ENCODE measurements around the gene ANKRD44. TPM values are rescaled to one million over a fixed set of nuclear protein-coding genes. Genes with fewer than 3 reads are reported as not detected.
A peak's percentile ranks its signal among the peaks of the same experiment; 100 is the strongest.
"Not testable (repeated sequence)": the region's sequence is repeated elsewhere in the genome, so short reads cannot be mapped to it uniquely, and the experiment has no call there.

Gene ANKRD44
- total RNA-seq, 1 donor from 2014 or later: 77.8 TPM

GRCh38 chr2:197297266-197297665 is 13.3 kb downstream of the ANKRD44 start:
- intact Hi-C loops (cut with DNase I): no loop called here
- ATAC-seq (no peak), DNase-seq (ENCODE audit: low spot score) (no peak)

GRCh38 chr2:197296835-197297234 is 13.7 kb downstream of the ANKRD44 start:
- no peak for DNase-seq (ENCODE audit: low spot score)
- intact Hi-C loops (cut with DNase I): no loop called here
- ATAC-seq: no peak

GRCh38 chr2:197294260-197294659 is 16.3 kb downstream of the ANKRD44 start:
- ATAC-seq (peak; percentile 35), DNase-seq (ENCODE audit: low spot score) (no peak)
- intact Hi-C loops (cut with DNase I): no loop called here

GRCh38 chr2:197293252-197294007 is 17.1 kb downstream of the ANKRD44 start:
- ATAC-seq (peak; percentile 96), DNase-seq (ENCODE audit: low spot score) (no peak)
- intact Hi-C loops (cut with DNase I): no loop called here

- ATAC-seq: no peak
- intact Hi-C loops (cut with DNase I): no loop called here
- no peak for DNase-seq (ENCODE audit: low spot score)
These were observed 18.0 kb downstream of the ANKRD44 start for GRCh38 chr2:197292619-197293018.

GRCh38 chr2:197287596-197287932 is 23.0 kb downstream of the ANKRD44 start:
- DNase-seq (ENCODE audit: low spot score); intact Hi-C loops (cut with DNase I): not testable (repeated sequence)
- ATAC-seq: peak; percentile 15

GRCh38 chr2:197286805-197287595 is 23.6 kb downstream of the ANKRD44 start:
- DNase-seq (ENCODE audit: low spot score) (no peak), ATAC-seq (peak; percentile 98)
- intact Hi-C loops (cut with DNase I): no loop called here

GRCh38 chr2:197285361-197285760 is 25.2 kb downstream of the ANKRD44 start:
- ATAC-seq (no peak), DNase-seq (ENCODE audit: low spot score) (no peak)
- intact Hi-C loops (cut with DNase I): no loop called here

GRCh38 chr2:197284956-197285355 is 25.6 kb downstream of the ANKRD44 start:
- DNase-seq (ENCODE audit: low spot score) (no peak), ATAC-seq (no peak)
- intact Hi-C loops (cut with DNase I): no loop called here

- intact Hi-C loops (cut with DNase I): no loop called here
- DNase-seq (ENCODE audit: low spot score): no peak
- ATAC-seq: no peak
These were observed 29.2 kb downstream of the ANKRD44 start for GRCh38 chr2:197281421-197281820.

GRCh38 chr2:197280015-197280702 is 30.4 kb downstream of the ANKRD44 start:
- DNase-seq (ENCODE audit: low spot score): no peak
- intact Hi-C loops (cut with DNase I): no loop called here
- ATAC-seq: peak; percentile 84

- DNase-seq (ENCODE audit: low spot score) (no peak), ATAC-seq (no peak)
- intact Hi-C loops (cut with DNase I): no loop called here
These were observed 31.5 kb downstream of the ANKRD44 start for GRCh38 chr2:197278799-197279763.

GRCh38 chr2:197277794-197278193 is 32.8 kb downstream of the ANKRD44 start:
- intact Hi-C loops (cut with DNase I): no loop called here
- DNase-seq (ENCODE audit: low spot score) (no peak), ATAC-seq (no peak)

- ATAC-seq (no peak), DNase-seq (ENCODE audit: low spot score) (no peak)
- intact Hi-C loops (cut with DNase I): no loop called here
These were observed 34.4 kb downstream of the ANKRD44 start for GRCh38 chr2:197276156-197276555.

GRCh38 chr2:197274937-197275336 is 35.6 kb downstream of the ANKRD44 start:
- DNase-seq (ENCODE audit: low spot score): no peak
- intact Hi-C loops (cut with DNase I): no loop called here
- no peak for ATAC-seq

GRCh38 chr2:197274349-197274748 is 36.2 kb downstream of the ANKRD44 start:
- DNase-seq (ENCODE audit: low spot score) (no peak), ATAC-seq (no peak)
- intact Hi-C loops (cut with DNase I): no loop called here

- DNase-seq (ENCODE audit: low spot score): no peak
These were observed 37.1 kb downstream of the ANKRD44 start for GRCh38 chr2:197273485-197273884.

GRCh38 chr2:197270601-197271000 is 40.0 kb downstream of the ANKRD44 start:
- intact Hi-C loops (cut with DNase I): no loop called here
- no peak for ATAC-seq
- DNase-seq (ENCODE audit: low spot score): no peak

More at GRCh38 chr2:197273485-197273884, 37.1 kb downstream of the ANKRD44 start:
- intact Hi-C loops (cut with DNase I): no loop called here
- ATAC-seq: peak; percentile 52

- intact Hi-C loops (cut with DNase I): no loop called here
- DNase-seq (ENCODE audit: low spot score) (no peak), ATAC-seq (no peak)
These were observed 40.8 kb downstream of the ANKRD44 start for GRCh38 chr2:197269815-197270214.
